ENCODE measurements around the gene NXPH4. TPM values are rescaled to one million over a fixed set of nuclear protein-coding genes. Genes with fewer than 3 reads are reported as not detected.

The NXPH4 gene
- total RNA-seq, 2 experiments from 2014 or later = 0.38 to 0.40 TPM

DNA sequence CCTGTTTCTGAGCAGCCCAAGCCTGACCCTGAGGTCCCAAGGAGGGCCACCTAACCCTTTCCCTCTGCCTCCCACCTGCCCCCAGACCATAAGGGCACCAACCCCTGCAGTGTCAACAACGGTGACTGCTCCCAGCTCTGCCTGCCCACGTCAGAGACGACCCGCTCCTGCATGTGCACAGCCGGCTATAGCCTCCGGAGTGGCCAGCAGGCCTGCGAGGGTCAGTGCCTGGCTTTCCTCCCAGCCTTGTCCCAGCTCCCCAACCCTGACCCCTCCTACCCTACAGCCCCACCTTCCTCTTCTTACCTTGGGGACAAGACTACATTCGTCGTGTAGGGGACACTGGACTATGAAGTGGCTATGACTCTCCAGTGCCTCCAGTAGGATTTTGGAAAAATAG lies 35.5 kb upstream of the NXPH4 start:
- POLR2A ChIA-PET = interaction anchor here (0.6 kb wide), 1 partner anchor 44 kb away, joined by 4 read pairs; no protein-coding TSS in a partner anchor
- CTCF ChIA-PET = interaction anchor here (0.8 to 8.1 kb wide), 6 partner anchors 10 to 76 kb away, joined by 3 to 105 read pairs (median 9); partner anchors contain the start of genes LRP1 and STAT6

DNA sequence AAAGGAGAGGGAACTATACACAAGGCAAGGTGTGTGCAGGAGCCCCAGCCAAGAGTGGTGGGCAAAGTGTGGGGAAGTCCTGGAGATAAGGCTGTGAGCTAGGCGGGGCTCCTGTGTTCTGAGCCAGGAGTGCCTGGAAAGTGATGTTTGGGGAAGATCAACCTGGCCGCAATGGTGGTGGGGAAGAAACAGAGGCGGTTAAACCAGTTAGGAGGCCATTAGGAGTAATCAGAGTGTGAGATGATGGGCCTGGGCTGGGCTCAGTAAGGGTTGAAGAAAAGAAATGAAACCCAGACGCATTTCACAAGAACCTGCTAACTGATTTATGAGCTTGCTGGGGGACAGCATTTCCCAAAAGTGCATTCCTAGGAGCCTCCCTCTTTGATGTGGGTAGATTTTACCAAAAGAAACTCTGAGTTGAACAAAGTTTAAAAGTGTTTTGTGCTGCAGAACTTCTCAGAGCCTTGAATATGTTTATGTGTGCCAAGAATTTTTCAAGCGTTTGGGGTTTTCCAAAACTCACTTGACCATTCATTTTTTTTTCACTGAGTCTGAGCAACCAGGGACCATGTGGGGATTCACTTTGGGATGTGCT lies 34.9 kb upstream of the NXPH4 start:
- ChIA-PET CTCF (interaction anchor here (0.6 to 8.1 kb wide), 9 partner anchors 11 to 143 kb away, joined by 3 to 105 read pairs (median 4); partner anchors contain the start of genes LRP1 and STAT6), POLR2A (interaction anchor here (0.6 kb wide), 1 partner anchor 45 kb away, joined by 4 read pairs; no protein-coding TSS in a partner anchor)

GRCh38 chr12:57182918-57183575 lies 33.5 kb upstream of the NXPH4 start:
- POLR2A ChIA-PET = no interaction called here
- CTCF ChIA-PET = interaction anchor here (0.5 to 8.1 kb wide), 19 partner anchors 30 to 496 kb away, joined by 3 to 105 read pairs (median 4); partner anchors contain the start of genes LRP1 and STAT6

DNA sequence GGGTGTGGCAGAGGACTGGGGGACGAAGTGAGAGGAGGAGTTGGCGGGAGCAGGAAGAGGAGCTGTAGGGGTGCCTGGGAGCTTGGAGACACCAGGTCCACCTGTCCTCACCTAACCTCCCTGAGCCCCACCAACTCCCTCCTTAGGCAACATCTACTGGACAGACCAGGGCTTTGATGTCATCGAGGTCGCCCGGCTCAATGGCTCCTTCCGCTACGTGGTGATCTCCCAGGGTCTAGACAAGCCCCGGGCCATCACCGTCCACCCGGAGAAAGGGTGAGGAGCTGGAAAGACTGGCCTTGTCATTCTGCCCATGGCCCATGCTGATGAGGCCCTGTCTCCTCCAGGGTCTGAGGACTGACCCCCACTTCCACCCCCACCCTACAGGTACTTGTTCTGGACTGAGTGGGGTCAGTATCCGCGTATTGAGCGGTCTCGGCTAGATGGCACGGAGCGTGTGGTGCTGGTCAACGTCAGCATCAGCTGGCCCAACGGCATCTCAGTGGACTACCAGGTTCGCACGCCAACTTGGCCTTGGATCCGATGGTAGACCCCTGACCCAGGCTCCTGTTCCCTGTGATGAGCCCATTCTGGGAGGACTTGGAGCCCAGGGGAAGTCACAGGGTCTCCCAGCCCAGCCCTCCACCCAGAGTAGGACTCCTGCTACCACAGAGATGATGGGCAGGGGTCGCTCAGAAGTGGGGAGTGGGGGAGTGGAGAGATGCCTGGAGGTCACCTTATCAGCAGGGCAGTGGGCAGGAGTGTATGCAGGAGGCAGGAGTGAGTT lies 32.5 kb upstream of the NXPH4 start:
- POLR2A ChIA-PET = no interaction called here
- CTCF ChIA-PET = interaction anchor here (0.9 to 8.1 kb wide), 8 partner anchors 29 to 179 kb away, joined by 3 to 105 read pairs (median 4); partner anchors contain the start of genes LRP1 and STAT6

DNA sequence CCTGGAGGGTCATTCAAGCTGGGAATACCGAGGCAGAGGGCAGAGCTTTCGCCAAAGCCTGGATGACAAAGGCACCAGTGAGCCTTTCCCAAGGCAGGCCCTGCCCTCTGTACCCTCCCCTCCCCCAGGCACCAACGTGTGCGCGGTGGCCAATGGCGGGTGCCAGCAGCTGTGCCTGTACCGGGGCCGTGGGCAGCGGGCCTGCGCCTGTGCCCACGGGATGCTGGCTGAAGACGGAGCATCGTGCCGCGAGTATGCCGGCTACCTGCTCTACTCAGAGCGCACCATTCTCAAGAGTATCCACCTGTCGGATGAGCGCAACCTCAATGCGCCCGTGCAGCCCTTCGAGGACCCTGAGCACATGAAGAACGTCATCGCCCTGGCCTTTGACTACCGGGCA lies 31.2 kb upstream of the NXPH4 start:
- ChIA-PET POLR2A (no interaction called here), CTCF (interaction anchor here (1.4 to 8.1 kb wide), 2 partner anchors 61 to 73 kb away, joined by 4 to 105 read pairs; partner anchors contain the start of genes LRP1 and STAT6)

DNA sequence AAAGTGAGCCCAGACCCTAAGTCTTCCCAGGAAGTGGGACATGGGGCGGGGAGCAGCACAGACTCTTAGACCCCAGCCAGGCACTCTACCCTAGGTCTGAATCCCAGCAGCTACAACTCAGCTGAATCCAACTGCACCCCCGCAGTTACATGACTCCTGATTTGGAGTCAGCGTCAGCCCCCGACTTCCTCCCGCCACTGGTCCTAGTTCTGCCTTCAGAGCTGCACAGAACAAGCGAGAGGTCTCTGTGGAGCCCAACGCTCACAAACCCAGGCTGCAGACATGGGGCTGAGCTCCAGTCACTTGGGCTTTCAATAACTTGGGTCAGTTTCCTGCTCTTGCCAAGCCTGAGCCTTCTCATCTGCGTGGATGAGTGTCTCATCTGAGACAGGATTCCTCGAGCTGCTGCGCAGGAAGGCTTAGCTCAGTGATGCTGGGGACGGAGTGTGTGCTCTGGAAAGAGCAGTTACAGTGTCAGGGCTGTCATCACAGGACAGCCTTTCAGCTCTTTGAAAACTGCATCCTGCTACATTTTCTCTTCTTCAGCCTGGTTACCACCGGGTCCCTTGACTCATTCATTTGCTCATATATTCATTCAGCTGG lies 30.6 kb upstream of the NXPH4 start:
- CTCF ChIA-PET = interaction anchor here (1.0 to 8.1 kb wide), 4 partner anchors 10 to 75 kb away, joined by 3 to 105 read pairs (median 5); partner anchors contain the start of genes LRP1 and STAT6
- POLR2A ChIA-PET = no interaction called here

- CTCF ChIA-PET = interaction anchor here (0.5 to 8.1 kb wide), 9 partner anchors 12 to 456 kb away, joined by 3 to 105 read pairs (median 3); partner anchors contain the start of genes LRP1 and STAT6
- POLR2A ChIA-PET = no interaction called here
Observed at GRCh38 chr12:57187222-57188089, 29.1 kb upstream of the NXPH4 start.

DNA sequence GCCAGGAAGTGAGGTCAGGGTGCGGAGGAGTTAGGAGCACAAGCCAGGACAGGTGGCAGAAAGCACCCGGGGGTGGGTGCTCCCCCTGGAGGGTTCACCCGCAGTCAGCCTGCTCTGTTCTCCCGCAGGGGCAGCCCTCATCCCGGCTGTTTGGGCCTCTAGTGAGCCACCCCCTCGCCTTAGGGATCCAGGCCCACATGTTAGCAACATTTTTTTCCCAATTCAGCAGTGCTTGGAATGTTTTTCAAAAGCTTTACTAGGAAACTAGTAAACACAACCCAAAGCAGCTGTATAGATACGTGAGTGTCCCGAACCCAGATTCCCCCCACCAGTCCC lies 28.5 kb upstream of the NXPH4 start:
- POLR2A ChIA-PET = no interaction called here
- CTCF ChIA-PET = interaction anchor here (1.2 to 2.3 kb wide), 4 partner anchors 26 to 119 kb away, joined by 3 to 7 read pairs (median 4); no protein-coding TSS in a partner anchor

GRCh38 chr12:57190037-57190436 lies 26.6 kb upstream of the NXPH4 start:
- CTCF ChIA-PET = interaction anchor here (1.1 to 1.7 kb wide), 3 partner anchors 16 to 66 kb away, joined by 4 to 5 read pairs (median 5); no protein-coding TSS in a partner anchor
- POLR2A ChIA-PET = no interaction called here

DNA sequence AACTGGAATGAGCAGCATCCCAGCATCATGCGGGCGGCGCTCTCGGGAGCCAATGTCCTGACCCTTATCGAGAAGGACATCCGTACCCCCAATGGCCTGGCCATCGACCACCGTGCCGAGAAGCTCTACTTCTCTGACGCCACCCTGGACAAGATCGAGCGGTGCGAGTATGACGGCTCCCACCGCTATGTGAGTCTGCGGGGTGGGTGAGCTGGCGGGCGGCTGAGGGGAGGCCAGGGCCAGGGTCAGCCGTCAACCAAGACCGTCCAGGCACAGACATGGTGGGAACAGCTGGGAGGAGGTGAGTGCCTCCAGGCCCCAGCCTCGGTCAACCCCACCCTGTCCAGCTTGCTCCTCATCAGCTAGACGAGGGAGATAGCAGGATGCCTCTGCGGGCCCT lies 25.8 kb upstream of the NXPH4 start:
- ChIA-PET CTCF (interaction anchor here (0.8 kb wide), 1 partner anchor 15 kb away, joined by 3 read pairs; no protein-coding TSS in a partner anchor), POLR2A (no interaction called here)

DNA sequence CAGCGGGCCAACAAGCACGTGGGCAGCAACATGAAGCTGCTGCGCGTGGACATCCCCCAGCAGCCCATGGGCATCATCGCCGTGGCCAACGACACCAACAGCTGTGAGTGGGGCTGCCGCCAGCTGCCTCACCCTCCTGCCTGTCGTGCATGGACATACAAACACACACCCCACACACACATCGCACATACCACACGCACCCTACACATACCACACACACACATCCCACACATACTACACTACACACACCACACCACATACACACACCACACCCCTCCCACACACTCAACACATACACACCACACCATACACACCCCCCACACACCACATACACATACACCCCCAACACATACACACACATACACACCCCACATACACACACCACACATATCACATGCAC lies 25.2 kb upstream of the NXPH4 start:
- CTCF ChIA-PET = interaction anchor here (0.8 kb wide), 1 partner anchor 16 kb away, joined by 3 read pairs; no protein-coding TSS in a partner anchor
- POLR2A ChIA-PET = no interaction called here

- ChIA-PET POLR2A (no interaction called here), CTCF (interaction anchor here (1.3 to 1.7 kb wide), 2 partner anchors 50 to 69 kb away, joined by 3 to 6 read pairs; no protein-coding TSS in a partner anchor)
Observed at GRCh38 chr12:57192920-57193319, 23.7 kb upstream of the NXPH4 start.

DNA sequence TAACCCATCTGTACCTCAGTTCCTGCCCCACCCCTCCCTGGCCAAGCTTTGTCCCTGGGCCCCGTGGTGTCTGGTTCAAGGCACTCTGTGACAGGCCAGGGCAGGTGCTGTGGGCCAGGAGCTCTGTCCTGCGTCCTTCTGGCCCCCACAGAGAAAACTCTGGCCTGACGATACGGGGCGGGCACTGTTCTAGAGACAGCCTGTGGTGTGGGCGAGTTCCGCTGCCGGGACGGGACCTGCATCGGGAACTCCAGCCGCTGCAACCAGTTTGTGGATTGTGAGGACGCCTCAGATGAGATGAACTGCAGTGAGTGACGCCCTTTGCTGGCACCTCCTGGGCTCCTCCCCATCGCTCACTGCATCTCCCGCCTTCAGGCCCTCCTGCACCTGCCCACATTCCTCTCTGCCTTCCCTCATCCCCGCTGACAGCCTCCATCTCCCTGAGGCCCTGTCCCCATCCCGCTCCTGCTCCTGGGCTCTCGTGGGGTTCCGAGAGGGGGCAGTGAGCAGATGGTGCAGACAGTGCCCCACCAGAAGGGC lies 22.8 kb upstream of the NXPH4 start:
- ChIA-PET CTCF (interaction anchor here (1.7 kb wide), 1 partner anchor 69 kb away, joined by 6 read pairs; no protein-coding TSS in a partner anchor), POLR2A (no interaction called here)

DNA sequence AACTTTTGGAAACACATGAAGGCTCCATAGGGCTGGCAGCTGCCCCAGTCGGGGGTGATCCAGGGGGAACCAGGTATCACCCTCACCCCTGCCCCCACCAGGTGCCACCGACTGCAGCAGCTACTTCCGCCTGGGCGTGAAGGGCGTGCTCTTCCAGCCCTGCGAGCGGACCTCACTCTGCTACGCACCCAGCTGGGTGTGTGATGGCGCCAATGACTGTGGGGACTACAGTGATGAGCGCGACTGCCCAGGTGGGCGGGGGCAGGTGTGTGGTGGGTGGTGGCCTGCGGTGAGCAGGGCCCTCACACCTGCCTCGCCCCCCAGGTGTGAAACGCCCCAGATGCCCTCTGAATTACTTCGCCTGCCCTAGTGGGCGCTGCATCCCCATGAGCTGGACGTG lies 22.3 kb upstream of the NXPH4 start:
- ChIA-PET CTCF (interaction anchor here (1.2 to 1.7 kb wide), 3 partner anchors 70 to 265 kb away, joined by 4 to 6 read pairs (median 4); no protein-coding TSS in a partner anchor), POLR2A (no interaction called here)

DNA sequence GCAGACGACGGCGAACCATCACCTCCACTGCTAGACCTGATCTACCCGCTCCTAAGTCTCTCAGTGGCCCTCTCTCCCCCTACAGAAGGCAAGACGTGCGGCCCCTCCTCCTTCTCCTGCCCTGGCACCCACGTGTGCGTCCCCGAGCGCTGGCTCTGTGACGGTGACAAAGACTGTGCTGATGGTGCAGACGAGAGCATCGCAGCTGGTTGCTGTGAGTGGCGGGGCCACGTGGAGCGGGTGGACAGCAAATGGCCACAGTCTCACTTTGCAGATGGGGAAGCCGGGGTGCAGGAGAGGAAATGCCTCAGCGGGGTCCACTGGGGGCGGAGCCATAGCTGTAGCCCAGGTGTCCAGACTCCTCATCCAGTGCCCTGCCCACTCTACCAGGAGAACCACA lies 21.4 kb upstream of the NXPH4 start:
- CTCF ChIA-PET = interaction anchor here (0.9 to 1.5 kb wide), 3 partner anchors 48 to 264 kb away, joined by 3 to 4 read pairs (median 4); no protein-coding TSS in a partner anchor
- POLR2A ChIA-PET = no interaction called here

DNA sequence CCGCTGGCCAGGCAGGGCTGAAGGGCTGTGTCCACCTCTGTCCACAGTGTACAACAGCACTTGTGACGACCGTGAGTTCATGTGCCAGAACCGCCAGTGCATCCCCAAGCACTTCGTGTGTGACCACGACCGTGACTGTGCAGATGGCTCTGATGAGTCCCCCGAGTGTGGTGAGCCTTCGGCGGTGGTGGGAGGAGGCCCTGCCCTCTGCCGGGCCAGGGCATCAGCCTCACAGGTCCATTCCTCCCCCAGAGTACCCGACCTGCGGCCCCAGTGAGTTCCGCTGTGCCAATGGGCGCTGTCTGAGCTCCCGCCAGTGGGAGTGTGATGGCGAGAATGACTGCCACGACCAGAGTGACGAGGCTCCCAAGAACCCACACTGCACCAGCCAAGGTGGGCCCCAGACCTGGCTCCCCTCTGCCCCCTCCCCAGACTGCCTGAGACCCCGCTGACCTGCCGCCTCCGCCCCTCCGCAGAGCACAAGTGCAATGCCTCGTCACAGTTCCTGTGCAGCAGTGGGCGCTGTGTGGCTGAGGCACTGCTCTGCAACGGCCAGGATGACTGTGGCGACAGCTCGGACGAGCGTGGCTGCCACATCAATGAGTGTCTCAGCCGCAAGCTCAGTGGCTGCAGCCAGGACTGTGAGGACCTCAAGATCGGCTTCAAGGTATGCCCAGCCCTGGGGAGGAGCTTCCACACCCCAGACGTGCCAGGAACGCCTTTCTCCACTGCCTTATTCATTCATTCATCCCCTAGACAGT lies 20.8 kb upstream of the NXPH4 start:
- POLR2A ChIA-PET = no interaction called here
- CTCF ChIA-PET = interaction anchor here (0.9 to 1.5 kb wide), 2 partner anchors 47 to 263 kb away, joined by 3 to 4 read pairs; no protein-coding TSS in a partner anchor

DNA sequence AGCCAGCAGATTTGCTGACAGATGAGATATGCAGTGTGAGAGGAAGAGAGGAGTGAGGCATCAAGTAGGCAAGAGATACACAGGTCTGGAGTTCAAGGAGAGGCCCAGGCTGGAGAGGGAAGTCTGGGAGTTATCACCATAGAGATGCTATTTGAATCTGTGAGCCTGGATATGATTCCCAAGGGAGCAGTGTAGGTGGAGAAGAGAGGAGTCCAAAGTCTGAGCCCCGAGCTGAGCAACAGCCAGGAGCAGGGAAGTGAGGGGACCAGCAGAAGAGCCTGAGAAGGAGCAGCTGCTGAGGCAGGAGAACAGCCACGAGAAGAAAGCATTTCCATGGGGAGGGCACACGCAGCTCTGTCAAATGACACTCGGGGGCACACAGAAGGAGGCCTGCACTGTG lies 20.2 kb upstream of the NXPH4 start:
- ChIA-PET POLR2A (no interaction called here), CTCF (interaction anchor here (1.2 kb wide), 1 partner anchor 21 kb away, joined by 4 read pairs; no protein-coding TSS in a partner anchor)
